ENCODE measurements around the gene ST8SIA1. TPM values are rescaled to one million over a fixed set of nuclear protein-coding genes. Genes with fewer than 3 reads are reported as not detected.

ST8SIA1 gene
- total RNA-seq, 1 donor from 2014 or later: under 0.01 TPM

DNA sequence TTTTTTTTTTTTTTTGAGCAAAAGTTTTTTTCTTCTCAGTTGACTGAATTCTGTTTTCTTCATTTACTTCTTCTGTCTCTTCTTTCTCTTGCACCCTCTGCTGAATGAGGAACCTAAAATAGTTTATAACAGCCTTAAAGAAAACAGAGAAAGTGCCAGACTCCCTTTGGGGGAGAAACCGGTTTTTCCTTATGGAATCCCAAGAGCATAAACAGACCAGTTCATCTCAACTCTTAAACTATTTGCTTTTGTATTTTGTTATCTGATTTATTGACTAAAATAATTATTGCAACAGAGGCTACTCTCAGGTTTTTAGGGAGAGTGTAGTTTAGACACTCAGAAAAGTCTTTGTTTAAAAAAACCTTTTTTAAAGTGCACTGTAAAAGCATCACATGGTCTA, 30.2 kb downstream of the ST8SIA1 start:
- FAIRE-seq (no peak), DNase-seq (ENCODE audit: low read depth) (no peak)
- no peaks in the 10 kb centered on the region for H3K36me3 ChIP-seq (ENCODE audit: control insufficient read depth, insufficient read depth, low read length)
- TF ChIP-seq, protein P1, sequence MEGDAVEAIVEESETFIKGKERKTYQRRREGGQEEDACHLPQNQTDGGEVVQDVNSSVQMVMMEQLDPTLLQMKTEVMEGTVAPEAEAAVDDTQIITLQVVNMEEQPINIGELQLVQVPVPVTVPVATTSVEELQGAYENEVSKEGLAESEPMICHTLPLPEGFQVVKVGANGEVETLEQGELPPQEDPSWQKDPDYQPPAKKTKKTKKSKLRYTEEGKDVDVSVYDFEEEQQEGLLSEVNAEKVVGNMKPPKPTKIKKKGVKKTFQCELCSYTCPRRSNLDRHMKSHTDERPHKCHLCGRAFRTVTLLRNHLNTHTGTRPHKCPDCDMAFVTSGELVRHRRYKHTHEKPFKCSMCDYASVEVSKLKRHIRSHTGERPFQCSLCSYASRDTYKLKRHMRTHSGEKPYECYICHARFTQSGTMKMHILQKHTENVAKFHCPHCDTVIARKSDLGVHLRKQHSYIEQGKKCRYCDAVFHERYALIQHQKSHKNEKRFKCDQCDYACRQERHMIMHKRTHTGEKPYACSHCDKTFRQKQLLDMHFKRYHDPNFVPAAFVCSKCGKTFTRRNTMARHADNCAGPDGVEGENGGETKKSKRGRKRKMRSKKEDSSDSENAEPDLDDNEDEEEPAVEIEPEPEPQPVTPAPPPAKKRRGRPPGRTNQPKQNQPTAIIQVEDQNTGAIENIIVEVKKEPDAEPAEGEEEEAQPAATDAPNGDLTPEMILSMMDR (IDR thresholded peaks at IDR 0.05; ENCODE audit: insufficient read depth, low read length, severe bottlenecking): no peak
- H3K27me3 ChIP-seq (ENCODE audit: control insufficient read depth, insufficient read depth, low read length): no peaks in the 10 kb centered on the region
- H3K4me3 ChIP-seq (ENCODE audit: low read depth, low read length): no peak overlapping the region

DNA sequence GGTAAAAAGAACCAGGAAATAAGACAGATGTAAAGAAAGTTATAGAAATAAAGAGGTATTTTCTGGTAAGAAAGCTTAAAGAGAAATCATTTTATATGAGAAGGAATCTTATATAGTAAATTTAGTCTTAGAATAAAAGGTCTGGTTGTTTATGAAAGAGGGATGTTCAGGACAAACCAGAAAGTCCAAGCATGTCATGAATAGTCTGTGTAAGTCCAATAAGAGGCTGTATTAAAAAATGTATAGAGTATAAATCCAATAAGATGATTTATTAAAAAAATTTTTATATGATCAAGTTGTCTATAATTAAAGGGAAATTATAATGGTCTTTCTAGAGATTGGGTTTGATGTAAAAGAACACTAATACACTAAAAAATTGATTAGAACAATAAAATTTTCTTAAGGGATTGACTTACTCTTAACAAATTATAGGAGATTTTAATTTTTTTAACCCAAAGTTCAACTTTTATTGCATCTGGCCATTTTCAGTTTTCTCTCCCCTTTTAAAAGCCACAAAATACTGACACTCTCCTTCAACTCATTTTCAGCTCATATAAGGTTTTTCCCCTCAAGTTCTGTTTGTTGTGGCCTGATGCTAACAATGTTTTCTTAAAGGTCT, 35.1 kb downstream of the ST8SIA1 start:
- Histone ChIP-seq H3K36me3 (ENCODE audit: control insufficient read depth, insufficient read depth, low read length) (no peaks in the 10 kb centered on the region), H3K27me3 (ENCODE audit: control insufficient read depth, insufficient read depth, low read length) (no peaks in the 10 kb centered on the region), H3K4me3 (ENCODE audit: low read depth, low read length) (no peak overlapping the region)
- FAIRE-seq (no peak), DNase-seq (ENCODE audit: low read depth) (no peak)
- TF ChIP-seq, protein P1 (IDR thresholded peaks at IDR 0.05; ENCODE audit: insufficient read depth, low read length, severe bottlenecking): no peak

DNA sequence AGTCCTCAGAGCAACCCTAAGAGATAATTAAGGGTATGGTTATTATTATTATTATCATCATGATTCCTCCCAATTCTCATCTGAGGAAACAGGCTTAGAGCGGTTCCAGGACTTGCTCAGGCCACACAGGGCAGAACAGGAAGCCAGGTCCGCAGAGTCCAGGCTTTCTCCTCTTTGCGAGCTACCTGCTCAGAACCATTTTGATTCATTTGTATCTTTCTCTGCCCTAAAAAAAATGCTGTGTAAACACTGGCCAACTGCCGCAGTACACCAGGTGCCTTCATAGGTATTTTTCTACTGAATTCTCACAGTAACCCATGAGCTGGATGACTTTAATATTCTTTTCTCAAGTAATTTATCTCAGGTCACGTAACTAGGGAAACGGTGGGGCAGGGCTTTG, 45.3 kb downstream of the ST8SIA1 start:
- TF ChIP-seq, protein P1 (IDR thresholded peaks at IDR 0.05; ENCODE audit: insufficient read depth, low read length, severe bottlenecking): no peak
- no peak overlapping the region for H3K4me3 ChIP-seq (ENCODE audit: low read depth, low read length)
- no peak for DNase-seq (ENCODE audit: low read depth)
- FAIRE-seq: no peak
- H3K36me3 ChIP-seq (ENCODE audit: control insufficient read depth, insufficient read depth, low read length): no peaks in the 10 kb centered on the region
- H3K27me3 ChIP-seq (ENCODE audit: control insufficient read depth, insufficient read depth, low read length): no peaks in the 10 kb centered on the region

DNA sequence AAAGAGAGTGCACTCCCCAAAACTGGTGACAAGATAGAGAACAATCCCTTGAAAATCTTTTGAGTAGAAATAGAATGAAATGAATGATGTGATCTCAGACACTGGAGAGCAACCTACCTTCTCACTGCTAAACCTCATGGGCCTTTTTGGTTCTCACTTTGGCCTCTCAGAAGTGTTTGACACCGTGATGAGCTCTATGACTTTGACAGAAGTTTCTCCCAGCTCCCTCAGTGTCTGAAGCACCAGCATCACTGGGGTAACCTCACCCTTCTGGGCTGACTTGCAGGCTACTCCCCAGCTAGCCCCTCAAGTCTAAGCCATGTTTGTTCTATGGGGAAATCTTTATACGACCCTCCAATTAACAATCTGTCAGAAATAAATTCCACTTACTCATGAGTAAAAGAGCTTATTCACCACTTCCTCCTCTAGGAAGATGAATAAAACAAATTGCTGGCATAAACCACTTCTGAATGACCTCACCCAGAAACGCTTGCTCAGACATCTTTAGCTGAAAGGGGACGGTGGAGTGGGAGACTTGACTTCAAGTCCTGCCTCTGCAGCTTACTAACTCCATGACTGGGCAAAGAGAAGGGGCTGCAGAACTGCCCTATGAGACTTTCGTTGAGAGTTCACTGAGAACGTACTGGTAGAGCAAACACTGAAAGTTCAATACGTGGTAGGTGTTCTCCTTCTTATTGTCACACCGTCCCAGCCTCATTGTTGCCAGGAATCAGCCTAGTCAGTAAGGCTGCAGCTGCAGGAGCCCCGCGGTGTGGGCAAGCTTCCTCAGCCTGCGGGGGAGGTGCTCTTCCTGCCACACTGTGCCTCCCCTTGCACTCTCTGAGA, 46.5 kb downstream of the ST8SIA1 start:
- peak; percentile 86 for DNase-seq (ENCODE audit: low read depth)
- FAIRE-seq: no peak
- no peaks in the 10 kb centered on the region for H3K27me3 ChIP-seq (ENCODE audit: control insufficient read depth, insufficient read depth, low read length)
- H3K36me3 ChIP-seq (ENCODE audit: control insufficient read depth, insufficient read depth, low read length): no peaks in the 10 kb centered on the region
- TF ChIP-seq, protein P1 (IDR thresholded peaks at IDR 0.05; ENCODE audit: insufficient read depth, low read length, severe bottlenecking): no peak
- no peak overlapping the region for H3K4me3 ChIP-seq (ENCODE audit: low read depth, low read length)

DNA sequence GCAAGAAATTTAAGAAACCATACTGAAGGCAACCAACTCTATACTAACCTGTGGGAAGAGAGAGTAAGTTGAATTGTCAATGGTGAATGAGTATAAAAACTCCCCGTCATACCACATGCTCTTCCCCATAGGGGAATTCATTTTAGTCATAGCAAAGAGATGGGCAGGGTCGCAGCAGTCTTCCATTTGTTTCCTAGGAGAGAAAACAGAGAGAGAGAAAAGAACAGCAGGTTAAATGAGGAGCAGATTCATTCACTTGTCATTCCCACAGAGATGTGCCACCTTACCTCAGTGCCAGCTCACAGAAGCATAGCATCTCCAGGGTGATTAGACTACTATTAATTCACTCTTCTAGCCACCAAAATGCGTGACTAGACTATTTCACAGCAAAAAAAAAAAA, 47.4 kb downstream of the ST8SIA1 start:
- Histone ChIP-seq H3K36me3 (ENCODE audit: control insufficient read depth, insufficient read depth, low read length) (no peaks in the 10 kb centered on the region), H3K4me3 (ENCODE audit: low read depth, low read length) (no peak overlapping the region), H3K27me3 (ENCODE audit: control insufficient read depth, insufficient read depth, low read length) (no peaks in the 10 kb centered on the region)
- DNase-seq (ENCODE audit: low read depth): no peak
- FAIRE-seq: no peak
- TF ChIP-seq, protein P1 (IDR thresholded peaks at IDR 0.05; ENCODE audit: insufficient read depth, low read length, severe bottlenecking): no peak
